Hematopoietic multipotent progenitor cell treated with erythropoietin and hydrocortisone succinate and interleukin-3 and kit ligand, for 4 days (in vitro differentiated cells): ENCODE results near the gene NPPA.
A peak's percentile ranks its signal among the peaks of the same experiment; 100 is the strongest.

ENCODE experiments used
- DNase-seq: peaks from one replicate; pipeline ENCODE4 v3.0.0-alpha.2; 2015

The NPPA gene

DNA sequence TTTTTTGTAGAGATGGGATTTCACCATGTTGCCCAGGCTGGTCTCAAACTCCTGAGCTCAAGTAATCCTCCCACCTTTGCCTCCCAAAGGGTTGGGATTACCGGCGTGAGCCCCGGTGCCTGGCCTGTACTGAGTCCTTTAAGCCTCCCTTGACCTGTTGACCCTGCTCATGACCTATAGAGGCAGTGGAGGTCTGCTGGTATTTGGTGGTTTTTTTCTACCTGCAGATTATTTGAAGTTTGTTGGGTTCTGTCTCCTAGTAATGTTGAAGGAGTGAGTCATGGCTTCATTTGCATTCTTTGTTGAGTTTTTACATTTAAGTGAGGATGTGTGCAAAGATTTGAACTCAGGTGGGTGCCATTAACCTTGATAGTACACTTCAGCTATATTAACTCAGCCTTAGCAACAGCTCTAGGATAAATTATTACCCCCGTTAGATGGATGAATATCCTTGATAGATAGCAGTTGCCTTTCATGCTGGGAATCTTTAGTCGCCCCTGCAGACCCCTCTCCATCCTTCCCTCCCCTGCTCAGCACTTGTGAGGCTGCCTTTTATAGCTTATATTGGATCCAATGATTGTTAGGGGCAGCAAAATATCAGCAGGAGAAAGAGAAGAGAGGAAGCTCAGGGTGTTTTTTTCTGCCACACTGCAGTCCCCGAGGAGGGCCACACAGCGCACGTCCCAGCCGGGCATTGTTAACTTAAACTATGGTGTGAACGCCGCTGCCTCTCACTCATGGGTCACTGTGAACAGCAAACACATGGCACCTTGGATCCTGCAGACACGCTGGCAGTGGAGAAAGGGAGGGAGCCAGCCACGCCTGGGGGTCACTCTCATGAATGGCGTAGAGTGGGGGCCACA, 26.0 kb upstream of the NPPA start:
- DNase-seq: no peak

DNA sequence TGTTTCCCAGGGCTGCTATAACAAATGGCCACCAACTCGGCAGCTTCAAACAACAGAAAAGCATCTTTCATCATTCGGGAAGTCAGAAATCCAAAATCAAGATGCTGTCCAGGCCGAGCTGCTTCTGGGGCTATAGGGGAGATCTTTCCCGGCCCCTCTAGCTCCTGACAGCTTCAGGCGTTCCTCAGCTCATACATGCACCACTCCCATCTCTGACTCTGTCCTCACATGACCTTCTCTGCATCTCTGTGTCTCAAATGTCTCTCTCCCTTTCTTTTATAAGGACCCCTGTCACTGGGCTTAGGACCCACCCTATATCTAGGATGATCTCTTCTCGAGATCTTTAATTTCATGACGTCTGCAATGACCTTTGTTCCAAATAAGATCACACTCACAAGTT, 25.0 kb upstream of the NPPA start:
- DNase-seq: no peak

DNA sequence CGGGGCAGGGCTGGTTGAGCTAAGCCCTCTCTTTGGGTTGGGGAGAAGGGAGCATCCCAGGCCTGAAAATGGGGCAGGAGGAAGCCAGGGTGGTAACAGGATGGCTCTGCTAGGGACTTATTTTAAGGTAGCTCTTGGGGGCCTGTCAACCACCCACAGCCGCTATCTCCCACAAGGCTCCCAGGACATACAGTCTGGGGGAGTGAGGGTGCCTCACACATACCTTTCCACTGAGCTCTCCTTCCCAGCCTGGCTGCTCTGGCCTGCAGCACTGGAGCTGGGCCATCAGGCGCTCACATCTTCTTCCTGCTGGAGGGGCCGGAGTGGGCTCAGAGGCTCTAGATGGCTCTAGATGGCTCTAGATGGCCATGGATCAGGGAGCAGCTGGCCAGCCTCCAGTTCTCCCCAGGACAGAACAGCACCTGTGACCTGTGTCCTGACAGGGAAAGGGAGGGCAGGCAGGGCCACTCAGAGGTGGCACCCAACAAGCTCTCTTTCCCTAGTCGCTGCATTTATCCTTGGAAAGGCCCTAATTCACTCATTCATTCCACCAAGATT, 22.1 kb upstream of the NPPA start:
- no peak for DNase-seq

DNA sequence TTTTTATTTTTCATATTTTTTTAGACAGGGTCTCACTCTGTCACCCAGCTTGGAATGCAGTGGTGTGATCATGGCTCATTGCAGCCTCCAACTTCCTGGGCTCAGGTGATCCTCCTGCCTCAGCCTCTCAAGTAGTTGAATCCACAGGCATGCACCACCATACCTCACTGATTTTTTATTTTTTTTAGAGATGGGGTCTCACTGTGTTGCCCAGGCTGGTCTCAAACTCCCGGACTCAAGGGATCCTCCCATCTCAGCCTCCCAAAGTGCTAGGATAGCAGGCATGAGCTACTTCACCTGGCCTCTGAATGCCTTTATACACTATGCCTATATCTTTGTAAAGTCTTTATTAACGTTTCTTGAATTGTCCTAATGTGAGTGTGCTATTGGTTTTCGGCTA, 21.5 kb upstream of the NPPA start:
- DNase-seq: no peak

DNA sequence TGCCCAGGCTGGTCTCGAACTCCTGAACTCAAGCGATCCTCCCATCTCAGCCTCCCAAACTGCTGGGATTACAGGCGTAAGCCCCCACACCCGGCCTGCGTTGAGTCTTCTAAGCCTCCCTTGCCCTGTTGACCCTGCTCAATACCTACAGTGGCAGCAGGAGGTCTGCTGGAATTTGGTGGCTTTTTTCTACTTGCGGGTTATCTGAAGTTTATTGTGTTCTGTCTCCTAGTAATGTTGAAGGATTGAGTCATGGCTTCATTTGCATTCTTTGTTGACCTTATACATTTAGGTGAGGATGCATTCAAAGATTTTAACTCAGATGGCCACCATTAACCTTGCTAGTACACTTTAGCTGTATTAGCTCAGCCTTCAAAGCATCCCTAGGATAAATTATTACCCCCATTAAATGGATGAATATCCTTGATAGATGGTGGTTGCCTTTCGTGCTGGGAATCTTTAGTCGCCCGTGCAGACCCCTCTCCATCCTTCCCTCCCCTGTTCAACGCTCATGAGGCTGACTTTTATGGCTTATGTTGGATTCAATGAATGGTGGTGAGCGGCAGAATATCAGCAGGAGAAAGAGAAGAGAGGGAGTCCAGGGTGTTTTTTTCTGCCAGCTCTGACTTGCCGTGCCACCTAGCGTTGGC, 20.9 kb upstream of the NPPA start:
- DNase-seq: no peak

DNA sequence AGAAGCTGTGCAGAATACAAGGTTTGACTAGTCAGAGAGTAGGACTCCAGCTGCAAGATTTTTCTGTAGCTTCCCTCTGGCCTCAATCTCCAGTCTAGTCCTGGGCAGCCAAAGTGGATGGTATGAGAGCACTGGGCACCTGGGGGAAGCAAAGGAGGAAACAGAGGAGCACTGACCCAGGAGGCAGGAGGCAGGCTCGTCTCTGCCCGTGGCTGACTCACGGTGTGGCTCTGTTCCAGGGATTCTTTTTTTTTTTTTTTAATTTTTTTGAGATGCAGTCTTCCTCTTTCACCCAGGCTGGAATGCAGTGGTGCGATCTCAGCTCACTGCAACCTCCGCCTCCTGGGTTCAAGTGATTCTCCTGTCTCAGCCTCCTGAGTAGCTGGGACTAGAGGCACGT, 15.3 kb upstream of the NPPA start:
- no peak for DNase-seq

DNA sequence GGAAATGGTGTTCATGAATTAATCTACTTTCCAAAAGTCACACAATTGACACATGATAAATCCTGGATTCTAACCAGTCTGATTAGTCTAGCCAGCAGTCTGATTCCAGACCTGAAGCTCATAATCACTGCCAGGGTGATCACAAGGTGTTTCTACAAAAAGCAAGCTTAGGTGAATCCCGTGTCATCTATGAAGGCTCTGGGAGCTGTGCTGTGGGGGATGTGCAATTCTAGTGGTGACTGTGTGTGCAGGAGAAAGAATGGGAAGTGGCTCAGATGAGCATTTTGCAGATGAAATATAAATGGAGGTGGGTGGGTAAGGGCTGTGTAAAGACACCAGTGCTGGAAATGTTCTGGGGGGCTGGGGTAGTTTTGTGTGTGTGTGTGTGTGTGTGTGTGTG, 13.0 kb upstream of the NPPA start:
- DNase-seq: no peak

DNA sequence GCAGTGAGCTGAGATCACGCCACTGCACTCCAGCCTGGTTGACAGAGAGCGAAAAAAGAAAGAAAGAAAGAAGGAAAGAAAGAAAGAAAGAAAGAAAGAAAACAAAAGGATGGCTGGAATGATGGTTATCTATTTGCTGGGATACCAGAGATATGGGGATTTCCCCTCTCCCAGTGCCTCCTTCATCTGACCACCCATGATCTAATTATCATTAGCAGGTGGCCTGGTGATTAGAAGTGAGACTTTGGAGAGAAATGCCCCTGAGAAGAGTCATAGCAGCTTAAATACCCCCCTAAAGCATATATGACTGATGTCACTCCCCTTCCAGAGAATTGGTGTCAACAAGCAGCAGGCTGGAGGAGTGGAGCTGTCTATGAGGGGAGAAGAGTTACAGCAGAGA, 12.5 kb upstream of the NPPA start:
- DNase-seq: no peak

DNA sequence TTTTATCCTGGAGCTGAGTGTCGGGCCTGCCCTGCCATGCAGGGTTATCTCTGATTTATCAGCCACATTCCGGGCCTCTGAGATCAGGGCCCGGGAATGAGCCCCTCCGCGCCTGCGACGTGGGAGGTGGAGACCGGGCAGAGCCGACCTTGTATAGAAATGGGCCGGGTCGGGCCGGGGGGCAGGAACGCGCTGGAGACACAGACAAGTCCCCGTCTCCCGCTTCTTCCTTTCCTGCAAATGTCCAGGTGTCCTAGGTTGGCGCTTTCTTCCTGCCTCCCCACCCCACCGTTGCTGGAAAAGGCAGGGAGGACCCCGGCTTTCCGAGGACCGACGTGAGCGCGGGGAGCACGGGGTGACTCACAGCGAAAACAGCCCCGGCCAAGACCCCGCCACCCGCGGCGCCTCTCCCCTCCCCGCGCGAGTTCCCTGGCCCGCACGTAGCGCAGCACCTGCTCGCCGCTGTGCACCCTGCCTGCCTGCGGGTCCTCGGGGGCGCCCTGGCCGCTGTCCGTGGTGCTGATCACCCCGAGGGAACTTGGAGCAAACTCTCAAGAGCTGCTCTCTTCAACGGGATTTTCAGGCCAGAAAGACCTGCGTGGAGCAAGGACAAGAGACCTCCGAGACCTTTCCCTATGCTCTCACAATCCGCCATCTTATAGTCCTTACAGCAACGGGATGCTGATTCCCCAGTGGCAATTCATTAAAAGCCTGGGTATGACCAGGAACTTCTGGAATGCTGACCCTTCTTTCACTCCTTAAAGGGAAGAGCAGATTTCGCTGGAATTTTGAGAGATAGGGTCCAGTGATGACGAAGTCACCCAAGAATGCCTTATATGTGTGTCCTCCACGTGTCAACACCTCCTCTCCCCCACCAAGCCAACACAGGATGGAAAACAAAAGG, 11.6 kb upstream of the NPPA start:
- DNase-seq: peak; percentile 89

DNA sequence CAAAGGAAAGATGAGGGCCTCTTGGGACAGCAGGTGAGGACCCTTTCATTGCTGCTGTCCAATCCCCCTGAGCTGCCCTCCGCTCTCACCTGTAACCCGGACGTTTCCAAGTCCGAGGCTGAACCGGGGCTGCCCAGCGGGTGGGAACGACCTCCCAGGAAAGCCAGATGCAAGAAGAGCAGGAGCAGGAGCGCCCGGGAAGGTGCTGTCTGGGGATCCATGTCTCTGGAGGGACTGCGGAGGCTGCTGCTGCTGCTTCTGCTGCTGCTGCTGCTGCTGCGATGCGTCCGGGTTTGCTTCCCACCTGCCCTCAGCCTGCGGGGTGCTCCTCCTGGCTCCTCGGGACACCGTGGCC, 11.0 kb upstream of the NPPA start, which contains the start of gene NPPB:
NPPB (minus strand) TSS at position 333 of the 355 bp plus-strand sequence; CDS start at position 221, 112 bp downstream.
- DNase-seq: no peak

DNA sequence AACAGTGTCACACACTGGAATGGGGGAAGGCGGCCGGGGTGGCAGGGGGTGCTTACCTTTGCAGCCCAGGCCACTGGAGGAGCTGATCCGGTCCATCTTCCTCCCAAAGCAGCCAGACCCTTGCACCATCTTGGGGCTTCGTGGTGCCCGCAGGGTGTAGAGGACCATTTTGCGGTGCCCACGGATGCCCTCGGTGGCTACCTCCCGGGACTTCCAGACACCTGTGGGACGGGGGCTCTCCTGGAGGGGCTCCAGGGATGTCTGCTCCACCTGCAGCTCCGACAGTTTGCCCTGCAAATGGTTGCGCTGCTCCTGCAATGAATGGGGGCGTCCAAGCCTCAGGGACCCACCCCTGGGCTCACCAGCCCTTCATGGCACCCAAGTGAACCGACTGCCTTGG, 10.6 kb upstream of the NPPA start:
- DNase-seq: no peak

DNA sequence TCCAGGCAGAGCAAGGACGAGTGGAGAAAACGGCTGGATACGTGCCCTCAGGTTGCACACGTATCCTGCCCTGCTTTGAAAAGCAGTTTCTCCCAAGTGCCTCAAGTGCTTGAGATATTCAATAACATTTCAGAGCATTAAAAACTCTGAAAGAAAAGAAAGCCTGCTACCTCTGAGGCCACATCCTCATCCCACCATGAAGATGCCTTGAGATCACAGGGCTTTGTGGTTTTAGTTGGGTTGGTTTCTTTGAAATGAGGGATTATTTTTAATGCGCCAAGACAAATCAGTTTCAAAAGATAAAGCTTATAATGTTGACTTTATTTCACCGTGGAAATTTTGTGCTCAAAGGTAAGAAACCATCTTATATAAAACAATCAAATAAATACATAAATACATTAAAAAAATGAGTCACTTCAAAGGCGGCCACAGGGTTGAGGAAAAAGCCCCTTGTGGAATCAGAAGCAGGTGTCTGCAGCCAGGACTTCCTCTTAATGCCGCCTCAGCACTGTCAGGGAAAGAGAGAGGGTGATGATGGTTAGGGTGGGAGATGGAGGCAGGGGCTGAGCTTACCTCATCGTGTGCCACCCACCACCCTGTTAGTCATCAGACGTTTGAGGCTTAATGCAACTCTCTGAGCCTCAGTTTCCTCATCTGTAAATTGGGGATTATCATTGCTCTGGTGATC, 9.7 kb upstream of the NPPA start:
- no peak for DNase-seq

DNA sequence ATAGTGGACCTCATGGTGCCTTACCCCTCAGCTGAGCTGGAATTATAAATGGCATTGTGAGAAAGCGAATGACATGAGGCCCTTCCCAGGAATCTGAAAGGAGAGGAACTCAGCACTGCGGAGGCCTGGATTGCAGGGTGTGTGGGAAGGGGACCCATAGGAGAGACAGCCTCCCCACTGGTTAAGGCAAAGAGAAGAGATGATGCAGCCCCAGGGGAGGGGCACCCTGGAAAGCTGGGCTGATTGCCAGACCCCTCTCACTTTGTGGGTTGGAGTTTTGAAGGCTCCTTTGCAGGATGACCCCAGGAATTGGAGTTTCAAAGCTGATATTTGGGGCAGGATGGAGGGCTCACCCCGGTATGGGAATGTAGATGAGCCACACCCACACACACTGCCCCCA, 9.1 kb upstream of the NPPA start:
- no peak for DNase-seq

DNA sequence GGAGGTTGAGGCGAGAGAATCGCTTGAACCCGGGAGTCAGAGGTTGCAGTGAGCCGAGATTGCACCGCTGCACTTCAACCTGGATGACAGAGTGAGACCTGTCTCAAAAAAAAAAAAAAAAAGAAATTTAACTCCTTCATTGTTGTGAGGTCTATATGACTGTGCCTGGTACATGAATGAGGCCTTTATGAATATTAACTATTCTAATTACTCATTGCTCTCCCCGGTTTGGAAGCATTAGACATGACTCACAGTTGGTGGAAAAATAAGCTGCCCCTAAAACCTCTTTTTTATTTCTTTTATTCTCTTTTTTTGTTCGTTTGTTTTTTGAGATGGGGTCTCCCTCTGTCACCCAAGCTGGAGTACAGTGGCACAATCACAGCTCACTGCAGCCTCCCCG, 7.8 kb upstream of the NPPA start:
- no peak for DNase-seq

DNA sequence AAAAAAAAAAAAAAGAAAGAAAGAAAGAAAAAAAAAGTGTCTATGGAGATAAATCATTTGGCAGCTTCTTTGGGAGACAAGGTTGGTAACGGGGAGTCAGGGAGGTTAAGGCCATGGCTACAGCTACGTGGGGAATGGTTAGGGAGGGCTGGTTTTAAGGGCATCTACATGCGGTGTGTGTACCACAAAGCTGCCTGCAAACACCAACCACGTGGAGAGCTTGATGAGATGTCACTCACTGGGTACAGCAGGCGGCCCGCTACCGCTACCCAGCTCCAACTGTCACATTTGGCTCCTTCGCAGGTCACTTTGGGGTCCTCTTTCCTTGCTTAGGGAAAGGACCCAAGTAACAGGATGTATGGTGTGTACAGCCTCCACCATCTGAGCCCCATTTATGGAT, 6.9 kb upstream of the NPPA start:
- no peak for DNase-seq

DNA sequence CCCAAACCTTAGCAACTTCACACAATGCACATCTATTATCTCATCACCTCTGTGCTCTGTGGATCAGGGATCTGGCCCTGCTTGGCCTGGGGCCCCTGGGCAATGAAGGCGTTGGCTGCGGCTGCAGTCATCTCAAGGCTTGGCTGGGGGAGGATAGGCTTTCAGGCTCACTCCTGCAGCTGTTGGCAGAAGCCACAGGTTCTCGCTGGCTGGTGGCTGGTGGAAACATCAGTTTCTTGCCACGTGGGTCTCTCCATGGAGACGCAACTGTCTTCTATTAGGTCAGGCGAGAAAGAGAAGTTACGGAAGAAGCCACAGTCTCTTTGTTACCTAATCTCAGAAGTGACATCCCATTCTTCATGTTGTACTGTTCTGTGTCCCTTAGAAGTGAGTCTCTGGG, 3.6 kb upstream of the NPPA start:
- DNase-seq: peak; percentile 78

DNA sequence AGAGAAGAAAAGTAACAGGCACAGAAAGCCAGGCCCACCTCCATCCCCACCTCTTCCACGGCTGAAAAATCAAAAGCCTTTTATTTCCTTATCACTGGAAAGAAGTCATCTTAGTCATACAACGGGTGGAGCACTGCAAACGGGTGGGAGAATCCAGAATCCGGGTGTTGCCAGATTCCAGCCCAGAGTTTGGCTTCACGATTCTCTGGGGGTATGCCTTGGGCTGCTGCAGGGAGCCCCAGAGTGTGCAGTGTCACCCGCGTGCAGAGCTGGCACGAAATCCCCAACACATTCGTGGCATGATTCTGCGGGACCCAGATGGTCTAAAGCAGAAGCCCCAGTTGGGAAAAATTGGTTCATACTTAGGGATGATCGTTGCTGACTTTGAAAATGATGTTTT, 2.6 kb upstream of the NPPA start:
- no peak for DNase-seq

DNA sequence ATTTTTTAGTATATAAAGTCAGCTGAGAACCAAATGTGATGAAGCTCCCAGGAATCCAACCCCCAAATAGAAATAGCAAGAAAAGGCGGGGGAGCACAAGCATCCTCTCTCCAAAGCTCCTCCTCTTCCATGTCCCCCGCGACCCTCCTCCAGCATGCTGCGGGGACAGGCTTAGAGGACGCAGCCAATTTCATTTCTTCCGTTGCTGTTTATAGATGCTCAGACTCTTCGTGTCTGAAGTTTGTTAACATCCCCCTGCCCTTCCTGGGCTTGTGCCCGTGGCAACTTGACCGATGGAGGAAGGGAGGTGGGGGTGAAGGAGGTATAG, 754 bp upstream of the NPPA start:
- DNase-seq: no peak

DNA sequence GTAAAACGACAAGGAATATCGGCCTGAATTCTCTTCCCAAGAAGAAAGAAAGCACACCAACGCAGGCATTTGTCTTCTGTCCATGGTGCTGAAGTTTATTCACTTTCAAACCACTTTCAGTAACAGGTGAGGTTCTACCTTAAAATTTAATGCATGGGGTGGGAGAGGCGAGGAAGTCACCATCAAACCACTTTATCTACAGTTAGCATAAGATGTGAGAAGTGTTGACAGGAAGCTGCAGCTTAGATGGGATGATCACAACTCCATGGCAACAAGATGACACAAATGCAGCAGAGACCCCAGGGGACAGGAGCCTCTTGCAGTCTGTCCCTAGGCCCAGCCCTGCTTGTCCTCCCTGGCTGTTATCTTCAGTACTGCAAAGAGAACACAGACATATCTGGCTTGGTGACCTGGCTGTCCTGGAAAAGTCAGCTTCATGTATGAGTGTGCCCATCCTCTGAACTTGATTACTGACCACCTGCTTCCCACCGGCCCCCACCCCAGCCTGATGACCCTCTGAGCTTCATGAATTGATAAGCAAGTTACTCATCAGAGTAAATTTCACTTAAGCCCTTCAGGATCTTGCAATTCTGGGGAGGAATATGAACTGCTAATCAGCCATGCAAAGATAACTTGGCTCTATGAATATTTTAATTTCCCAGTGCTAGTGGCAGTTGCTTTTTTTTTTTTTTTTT, 1.8 kb downstream of the NPPA start:
- peak; percentile 66 for DNase-seq

DNA sequence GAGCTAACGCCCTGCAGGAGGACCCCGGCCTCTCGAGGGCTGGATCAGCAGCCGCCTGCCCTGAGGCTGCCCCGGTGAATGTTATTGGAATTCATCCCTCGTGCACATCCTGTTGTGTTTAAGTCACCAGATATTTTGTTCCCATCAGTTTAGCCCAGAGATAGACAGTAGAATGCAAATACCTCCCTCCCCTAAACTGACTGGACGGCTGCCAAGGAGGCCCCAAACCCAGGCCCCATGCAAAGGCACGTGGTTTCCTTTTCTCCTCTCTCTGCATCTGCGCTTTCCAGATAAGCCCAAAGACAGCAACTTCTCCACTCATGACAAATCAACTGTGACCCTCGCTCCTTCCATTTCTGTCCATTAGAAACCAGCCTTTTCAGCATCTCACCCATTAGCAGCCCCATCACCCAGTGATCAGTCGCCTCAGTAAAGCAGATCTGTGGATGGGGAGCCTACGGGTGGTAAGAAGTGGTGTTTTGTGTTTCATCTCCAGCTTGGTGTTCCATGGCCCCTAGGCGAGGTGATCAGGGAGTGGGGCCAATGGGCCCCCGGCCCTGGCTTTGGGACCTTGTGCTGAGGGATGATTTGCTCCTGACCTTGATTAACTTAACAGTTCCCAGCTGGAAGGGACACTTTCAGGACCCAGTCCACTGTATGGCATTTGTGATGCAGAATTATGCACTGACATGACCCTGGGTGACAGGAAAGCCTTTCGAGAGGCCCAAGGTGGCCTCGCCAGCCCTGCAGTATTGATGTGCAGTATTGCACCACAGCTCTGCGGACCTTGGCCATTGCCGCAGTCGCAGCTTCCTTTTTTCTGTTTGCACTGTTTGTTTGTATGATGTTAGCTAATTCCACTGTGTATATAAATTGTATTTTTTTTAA, 5.2 kb downstream of the NPPA start:
- DNase-seq: peak; percentile 99
